DMS53 (cell line): ENCODE measurements around the gene MT1HL1.
A peak's percentile ranks its signal among the peaks of the same experiment; 100 is the strongest.

Experiments used
- DNase-seq: peaks from one replicate; lab custom pipeline; 2025; lab: John Stamatoyannopoulos, UW

Gene MT1HL1

GRCh38 chr1:237004116-237004515, at the start of gene MT1HL1:
MT1HL1 (minus strand) TSS chr1:237004441; CDS start chr1:237004372, 69 bp downstream.
- no peak for DNase-seq

DNA sequence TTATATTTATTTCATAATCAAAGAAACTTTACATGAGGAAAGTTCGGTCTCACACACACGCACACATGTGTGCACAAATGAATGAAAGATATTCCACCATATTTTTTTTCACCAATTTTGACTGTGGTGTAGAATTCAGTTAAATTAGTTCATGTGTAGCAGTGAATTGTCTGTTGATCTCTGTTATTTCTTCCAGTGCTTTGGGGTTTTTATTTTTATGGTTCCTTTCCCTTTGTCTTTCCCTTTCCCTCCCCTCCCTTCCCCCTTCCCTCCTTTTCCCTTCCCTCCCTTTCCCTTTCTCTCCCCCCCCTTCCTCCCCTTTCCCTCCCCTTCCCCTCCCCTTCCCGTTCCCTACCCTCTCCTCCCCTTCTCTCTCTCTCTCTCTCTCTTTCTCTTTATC, 46.7 kb upstream of the MT1HL1 start:
- DNase-seq, result no peak

- no peak for DNase-seq
Measured at GRCh38 chr1:237050185-237050584, 45.9 kb upstream of the MT1HL1 start.

DNA sequence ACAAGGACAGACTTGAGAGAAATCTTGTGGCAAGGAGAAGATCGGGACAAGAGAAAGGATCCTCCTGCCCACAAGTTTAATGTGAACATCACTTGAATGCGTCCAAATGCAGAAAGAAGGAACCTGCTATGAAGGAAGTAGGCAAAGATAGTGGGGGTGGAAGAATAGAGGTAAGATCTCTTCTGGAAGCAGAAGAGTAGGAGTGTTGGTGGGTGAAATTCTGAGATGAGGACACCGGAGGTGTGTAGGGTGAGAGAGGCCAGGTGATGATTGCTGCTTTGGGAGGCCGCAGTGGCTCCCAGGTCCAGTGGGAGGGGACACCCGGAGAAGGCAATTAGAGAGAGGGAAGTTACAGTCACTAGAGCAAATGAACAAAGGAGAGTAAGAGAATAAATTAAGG, 44.6 kb upstream of the MT1HL1 start:
- no peak for DNase-seq

DNA sequence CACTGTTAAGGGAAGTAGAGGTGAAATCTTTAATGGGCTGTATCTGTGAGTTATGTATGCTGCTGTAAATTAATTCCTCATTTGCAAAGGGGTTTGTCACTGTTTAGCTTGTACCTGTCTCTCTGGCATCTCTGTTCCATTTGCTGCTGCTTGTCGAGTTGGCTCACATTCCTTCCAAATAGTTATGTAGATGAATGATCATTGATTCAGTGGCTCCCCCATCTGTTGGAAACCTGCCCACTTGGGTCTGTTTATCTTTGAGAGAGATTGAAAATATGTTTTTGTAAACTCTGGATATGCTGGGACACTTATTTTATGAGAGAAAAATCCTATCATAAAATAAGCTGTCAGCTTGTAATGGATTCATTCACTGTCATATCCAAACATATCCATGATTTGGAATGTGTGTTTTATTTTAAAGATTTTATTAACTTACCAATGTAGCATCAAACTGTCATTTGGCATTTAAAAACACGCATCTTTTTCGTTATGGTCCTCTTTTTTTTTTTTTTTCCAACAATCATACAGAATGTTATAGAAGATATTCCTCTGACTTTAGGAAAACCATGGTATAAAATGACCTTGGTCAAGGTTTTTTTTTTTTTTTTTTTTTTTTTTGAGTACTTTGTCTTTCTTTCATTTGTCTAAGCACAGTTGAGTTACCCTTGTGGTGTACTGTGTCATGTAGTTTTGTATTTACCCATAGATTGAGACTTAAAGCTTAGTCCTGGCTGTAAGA, 41.2 kb upstream of the MT1HL1 start:
- DNase-seq, result no peak

DNA sequence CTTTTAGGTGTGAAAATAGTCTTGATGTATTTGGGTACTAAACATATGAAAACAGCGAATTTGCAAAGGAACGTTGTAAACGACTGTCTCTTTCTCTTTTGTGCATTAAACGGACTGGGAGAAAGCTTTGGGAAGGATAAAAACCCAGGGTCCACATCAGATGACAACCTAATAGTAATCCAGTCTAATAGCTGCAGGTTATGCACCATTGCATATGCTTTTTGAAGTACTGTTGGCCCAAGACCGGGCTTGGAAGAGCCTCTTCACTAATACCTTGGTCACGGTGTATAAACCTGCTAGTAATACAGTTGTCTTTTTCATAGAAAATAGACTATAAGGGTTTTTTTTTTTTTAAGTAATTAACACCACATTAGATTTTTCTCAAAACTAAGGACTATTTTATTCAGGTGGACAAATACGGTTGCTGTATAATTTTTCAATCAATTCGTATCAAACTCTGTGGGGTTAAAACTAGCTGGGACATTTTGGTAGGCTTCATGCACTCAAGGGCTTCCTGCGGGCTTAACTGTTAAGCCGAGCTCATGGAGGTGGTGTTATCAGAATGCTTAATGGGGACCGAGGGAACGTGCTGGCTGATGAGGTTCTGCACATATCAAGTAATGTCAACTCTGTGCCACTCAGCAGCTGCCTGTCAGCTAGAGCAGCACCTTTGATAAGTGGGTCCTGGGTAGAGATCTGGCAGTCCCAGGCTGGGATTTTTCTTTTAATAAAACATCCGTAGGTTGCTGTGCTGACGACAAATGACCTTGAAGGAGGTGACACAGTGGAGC, 39.8 kb upstream of the MT1HL1 start:
- peak; percentile 71 for DNase-seq

- peak; percentile 66 for DNase-seq
Measured at GRCh38 chr1:237042892-237043576, 38.8 kb upstream of the MT1HL1 start.

- DNase-seq, result peak; percentile 56
Measured at GRCh38 chr1:237042526-237042891, 38.3 kb upstream of the MT1HL1 start.

DNA sequence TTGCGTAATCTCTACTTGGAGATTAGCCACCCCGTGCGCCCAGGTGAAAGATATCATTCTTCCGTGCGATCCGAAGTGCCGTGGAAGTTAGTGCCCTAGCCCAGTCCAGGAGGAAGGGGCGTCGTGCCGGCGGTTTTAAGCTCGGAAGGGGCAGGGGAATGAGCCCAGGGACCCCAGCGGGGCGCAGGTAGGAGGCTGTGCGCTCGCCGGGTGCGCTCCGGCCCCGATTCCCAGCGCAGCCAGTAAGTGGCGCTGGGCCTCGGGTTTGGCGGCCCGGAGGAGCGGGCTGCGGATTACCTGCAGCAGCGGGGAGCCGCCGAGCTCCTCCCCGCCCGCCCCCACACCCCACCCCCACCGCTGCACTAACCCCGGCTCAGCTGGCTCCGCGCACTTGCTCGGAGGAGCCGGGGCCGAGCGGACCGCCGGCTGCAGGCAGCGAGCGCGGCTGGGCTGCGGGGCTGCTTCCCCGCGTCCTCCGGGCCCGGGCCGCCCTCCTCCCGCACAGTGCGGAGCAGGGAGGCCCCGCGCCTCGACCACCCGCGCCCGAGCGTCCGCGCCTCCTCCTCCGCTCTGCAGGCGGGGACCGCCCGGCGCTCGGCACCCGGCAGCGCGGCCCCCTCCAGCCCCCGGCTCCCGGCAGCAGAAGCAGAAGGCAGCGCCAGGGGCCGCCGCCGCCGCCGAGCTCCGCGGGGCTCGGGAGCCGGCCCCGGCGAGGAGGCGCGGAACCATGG, 37.7 kb upstream of the MT1HL1 start, which contains the start of gene RYR2:
Gene RYR2 (plus strand): TSS at position 390 of the 731 bp plus-strand sequence. CDS start 338 bp downstream, at position 728.
- DNase-seq, result peak; percentile 85

DNA sequence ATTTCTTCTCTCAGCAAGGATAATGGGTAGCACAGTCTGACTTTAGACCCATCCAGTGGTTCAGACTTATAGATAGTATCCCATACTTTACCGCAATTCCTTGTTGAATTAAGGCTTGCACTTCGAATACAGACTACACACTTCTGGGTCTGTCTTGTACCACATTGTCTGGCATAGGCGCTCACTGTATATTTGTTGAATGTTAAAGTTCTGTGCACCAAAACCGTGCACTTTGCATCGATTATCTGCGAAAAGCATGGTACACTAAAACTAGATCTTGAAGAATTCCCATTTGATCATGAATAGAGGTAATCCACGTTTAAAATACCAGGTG, 37.2 kb upstream of the MT1HL1 start:
- DNase-seq, result no peak

DNA sequence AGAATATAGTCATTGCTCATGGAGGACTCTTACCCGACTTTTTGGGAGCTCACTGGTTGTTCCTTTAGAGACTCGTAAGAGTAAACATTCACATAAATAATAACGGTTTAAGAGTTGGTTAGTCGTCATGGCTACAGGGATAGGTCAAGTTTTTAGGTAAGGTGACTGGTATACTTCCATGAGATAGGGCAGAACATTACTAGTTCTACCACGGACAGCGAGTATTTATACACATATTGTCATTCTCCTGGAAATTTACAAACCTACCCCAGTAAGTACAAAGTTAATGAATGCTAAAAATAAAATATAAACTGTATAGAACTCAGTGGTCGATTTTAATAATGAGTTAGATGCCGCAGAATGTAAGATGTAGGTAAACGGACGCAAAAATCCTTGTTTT, 36.6 kb upstream of the MT1HL1 start:
- no peak for DNase-seq

- no peak for DNase-seq
Measured at GRCh38 chr1:237038211-237038610, 34.0 kb upstream of the MT1HL1 start.

DNA sequence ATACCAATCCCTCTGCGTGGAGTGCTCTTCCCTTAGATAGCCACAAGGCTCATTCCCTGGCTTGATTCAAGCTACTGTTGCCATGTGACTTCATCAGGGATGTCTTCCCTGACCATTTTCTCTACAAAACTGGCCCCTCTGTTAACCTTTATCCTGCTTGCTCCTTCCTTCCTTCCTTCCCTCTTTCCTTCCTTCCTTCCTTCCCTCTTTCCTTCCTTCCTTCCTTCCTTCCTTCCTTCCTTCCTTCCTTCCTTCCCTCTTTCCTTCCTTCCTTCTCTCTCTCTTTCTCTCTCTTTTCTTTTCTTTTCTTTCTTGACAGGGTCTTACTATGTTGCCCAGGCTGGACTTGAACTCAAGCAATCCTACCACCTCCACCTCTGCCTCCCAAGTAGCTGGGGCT, 31.5 kb upstream of the MT1HL1 start:
- DNase-seq, result no peak

DNA sequence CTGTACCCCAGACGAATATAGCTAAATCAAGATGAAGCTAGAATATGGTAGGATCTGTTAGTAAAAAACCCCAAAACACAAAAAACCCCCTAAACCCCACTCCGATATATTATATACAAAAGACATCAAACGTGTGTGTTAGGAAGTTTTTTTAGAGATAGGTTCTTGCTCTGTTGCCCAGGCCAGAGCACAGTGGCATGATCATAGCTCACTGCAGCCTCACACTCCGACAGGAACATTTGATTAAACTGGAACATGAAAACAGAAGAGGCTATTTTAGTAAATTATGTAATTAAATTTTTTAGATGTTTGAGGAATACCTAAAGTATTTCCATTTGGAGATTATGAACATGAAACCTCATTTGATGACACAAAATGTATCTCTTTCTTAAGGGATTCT, 29.6 kb upstream of the MT1HL1 start:
- DNase-seq, result no peak

- DNase-seq, result no peak
Measured at GRCh38 chr1:237033061-237033460, 28.8 kb upstream of the MT1HL1 start.

DNA sequence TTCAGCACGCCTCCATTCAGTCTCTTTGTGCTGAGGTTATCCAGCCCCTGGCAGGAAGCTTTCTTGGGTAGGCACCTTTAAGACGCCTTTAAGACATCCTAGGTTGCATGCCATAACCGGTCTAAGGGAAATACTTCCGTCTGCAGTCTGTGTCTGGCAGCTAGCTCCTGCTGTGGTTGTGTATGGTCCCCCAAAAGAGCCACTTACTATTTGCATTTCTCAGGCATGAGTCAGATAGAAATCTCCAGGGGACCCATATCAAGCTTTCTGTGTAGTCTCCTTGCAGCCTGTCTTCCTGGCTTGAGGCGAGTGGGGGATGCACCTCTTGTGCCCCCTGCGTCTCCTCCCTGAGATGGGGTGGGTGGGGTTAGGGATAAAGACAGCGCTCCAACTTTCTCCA, 27.8 kb upstream of the MT1HL1 start:
- DNase-seq, result peak; percentile 34

DNA sequence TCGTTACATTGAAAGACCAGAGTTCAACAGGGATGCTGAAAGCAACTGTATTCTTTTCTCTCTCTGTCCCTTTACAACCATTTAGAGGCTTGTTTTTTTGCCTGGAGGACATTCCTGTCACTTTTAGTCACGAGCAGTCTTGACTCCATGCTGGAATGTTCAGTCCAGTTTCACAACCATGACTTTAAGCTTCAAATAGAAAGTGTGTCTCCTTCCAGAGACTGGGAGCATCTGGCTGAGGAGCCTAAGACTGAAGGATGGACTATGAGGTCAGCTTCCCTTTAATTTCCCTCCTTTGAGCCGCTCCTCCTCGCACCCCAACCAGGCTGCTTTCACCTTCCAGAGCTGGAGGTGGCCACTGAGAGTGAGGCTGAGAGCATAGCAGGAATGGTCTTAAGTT, 27.2 kb upstream of the MT1HL1 start:
- DNase-seq, result no peak

GRCh38 chr1:237029850-237030535, 25.8 kb upstream of the MT1HL1 start:
- DNase-seq, result no peak

DNA sequence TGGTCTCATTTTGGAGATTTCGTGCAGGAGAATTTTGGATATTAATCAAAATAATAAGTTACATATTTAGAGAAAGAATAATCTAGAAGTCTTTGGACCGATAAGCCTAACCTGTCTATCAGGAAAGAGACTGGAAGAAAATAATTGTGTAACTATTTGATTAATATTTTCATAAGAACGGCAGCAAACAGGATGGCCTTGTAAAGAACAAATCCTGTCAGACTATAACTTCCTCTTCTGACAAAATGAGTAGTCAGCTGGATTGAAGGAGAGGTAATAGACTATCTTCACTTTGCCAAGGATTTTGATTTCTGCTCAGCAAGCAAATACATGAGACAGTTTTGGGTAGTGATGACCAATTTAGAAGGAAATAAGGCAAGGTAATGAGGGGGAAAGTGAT, 25.0 kb upstream of the MT1HL1 start:
- no peak for DNase-seq

DNA sequence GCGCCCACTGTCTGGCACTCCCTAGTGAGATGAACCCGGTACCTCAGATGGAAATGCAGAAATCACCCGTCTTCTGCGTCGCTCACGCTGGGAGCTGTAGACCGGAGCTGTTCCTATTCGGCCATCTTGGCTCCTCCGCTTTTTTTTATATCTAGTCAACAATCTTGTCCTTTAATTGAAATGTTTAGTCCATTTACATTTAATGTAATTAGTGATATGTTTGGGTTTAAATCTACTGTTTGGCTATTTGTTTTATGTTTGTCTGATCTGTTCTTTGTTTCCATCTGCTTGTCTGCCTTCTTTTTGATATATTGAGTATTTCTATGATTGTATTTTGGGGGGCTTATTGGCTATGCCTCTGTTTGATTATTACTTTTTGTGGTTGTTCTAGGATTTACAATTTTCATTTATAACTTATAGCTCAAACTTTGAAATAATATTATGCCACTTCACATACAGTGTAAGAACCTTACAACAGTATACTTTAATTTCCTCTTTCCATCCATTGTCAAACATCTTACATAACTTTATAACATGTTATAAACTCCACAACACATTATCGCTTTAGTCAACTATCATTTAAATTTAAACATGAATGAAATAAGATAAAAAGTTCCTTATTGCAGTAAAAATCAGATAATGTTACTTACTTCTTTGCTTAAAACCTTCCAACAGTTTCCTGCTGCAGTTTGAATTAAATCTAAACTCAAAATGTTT, 21.3 kb upstream of the MT1HL1 start:
- peak; percentile 31 for DNase-seq

DNA sequence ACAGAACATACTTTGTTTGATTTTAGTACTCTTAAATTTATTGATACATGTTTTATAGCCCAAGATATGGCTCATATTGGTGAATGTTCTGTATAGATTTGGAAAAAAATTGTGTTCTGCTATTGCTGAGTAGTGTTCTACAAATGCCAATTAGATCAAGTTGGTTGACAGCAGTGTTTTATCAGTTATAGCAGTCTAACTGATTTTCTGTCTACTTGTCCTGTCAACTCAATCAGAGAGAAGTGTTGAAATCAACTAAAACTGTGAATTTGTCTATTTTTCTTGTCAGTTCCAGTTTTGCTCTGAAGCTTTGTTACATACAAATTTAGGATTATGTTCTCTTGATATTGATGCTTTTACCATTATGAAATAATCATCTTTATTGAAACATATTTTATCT, 14.7 kb upstream of the MT1HL1 start:
- no peak for DNase-seq
